ENCODE results near the gene FGGY. TPM values are rescaled to one million over a fixed set of nuclear protein-coding genes. Genes with fewer than 3 reads are reported as not detected.
"Not testable (repeated sequence)": the region's sequence is repeated elsewhere in the genome, so short reads cannot be mapped to it uniquely, and the experiment has no call there.

FGGY gene
- total RNA-seq, 1 experiment from 2014 or later: 17.8 TPM

GRCh38 chr1:59530119-59530518, 233.2 kb downstream of the FGGY start:
- no peak overlapping the region for H3K27ac ChIP-seq
- no peaks in the 10 kb centered on the region for H3K36me3 ChIP-seq (ENCODE audit: low read depth)
- no peaks in the 10 kb centered on the region for H3K9me3 ChIP-seq (ENCODE audit: insufficient read depth, low read depth)
- no TSS peak for BruUV-seq (replicated peaks)
- intact Hi-C loops (cut with micrococcal nuclease; ENCODE audit: unreplicated experiment): no loop called here
- H3K9me2 ChIP-seq (ENCODE audit: insufficient read depth): no peaks in the 10 kb centered on the region; the same call in 1 of the 2 replicates
- H3K79me2 ChIP-seq (ENCODE audit: low read depth): no peaks in the 10 kb centered on the region
- POLR2A ChIA-PET (ENCODE audit: unreplicated experiment): no interaction called here
- DNase-seq: no peak
- CTCF ChIA-PET: no interaction called here
- H2AFZ ChIP-seq: no peak overlapping the region
- no peak overlapping the region for H3K4me3 ChIP-seq
- no peaks in the 10 kb centered on the region for H3F3A ChIP-seq (ENCODE audit: insufficient read depth, low read depth)
- no peaks in the 10 kb centered on the region for H4K20me1 ChIP-seq (ENCODE audit: insufficient read depth)
- H3K4me2 ChIP-seq: no peak overlapping the region
- H3K4me1 ChIP-seq (replicated peaks; ENCODE audit: insufficient read depth): no peaks in the 10 kb centered on the region
- no peaks in the 10 kb centered on the region for H3K27me3 ChIP-seq (ENCODE audit: insufficient read depth, low read depth)
- TF ChIP-seq EZH2 (IDR thresholded peaks at IDR 0.05; ENCODE audit: low read depth): no peak
- TF ChIP-seq CTCF (conservative IDR thresholded peaks at IDR 0.05): no peak

GRCh38 chr1:59532102-59532501, 235.2 kb downstream of the FGGY start:
- no peaks in the 10 kb centered on the region for H3K27me3 ChIP-seq (ENCODE audit: insufficient read depth, low read depth)
- DNase-seq: no peak
- H3K79me2 ChIP-seq (ENCODE audit: low read depth): no peaks in the 10 kb centered on the region
- H3F3A ChIP-seq (ENCODE audit: insufficient read depth, low read depth): no peaks in the 10 kb centered on the region
- no peak for TF ChIP-seq EZH2 (IDR thresholded peaks at IDR 0.05; ENCODE audit: low read depth)
- TF ChIP-seq CTCF (conservative IDR thresholded peaks at IDR 0.05): no peak
- no peak overlapping the region for H3K4me3 ChIP-seq
- H3K4me2 ChIP-seq: no peak overlapping the region
- H3K36me3 ChIP-seq (ENCODE audit: low read depth): no peaks in the 10 kb centered on the region
- ChIA-PET POLR2A (ENCODE audit: unreplicated experiment) (no interaction called here), CTCF (no interaction called here)
- H3K27ac ChIP-seq: no peak overlapping the region
- H4K20me1 ChIP-seq (ENCODE audit: insufficient read depth): no peaks in the 10 kb centered on the region
- BruUV-seq (replicated peaks): no TSS peak
- intact Hi-C loops (cut with micrococcal nuclease; ENCODE audit: unreplicated experiment): no loop called here
- no peaks in the 10 kb centered on the region for H3K4me1 ChIP-seq (replicated peaks; ENCODE audit: insufficient read depth)
- H3K9me2 ChIP-seq (ENCODE audit: insufficient read depth): no peaks in the 10 kb centered on the region; the same call in 1 of the 2 replicates
- no peaks in the 10 kb centered on the region for H3K9me3 ChIP-seq (ENCODE audit: insufficient read depth, low read depth)
- no peak overlapping the region for H2AFZ ChIP-seq

- DNase-seq: not testable (repeated sequence)
Observed at GRCh38 chr1:59538476-59538875, 241.6 kb downstream of the FGGY start.

GRCh38 chr1:59539961-59540681, 243.2 kb downstream of the FGGY start:
- H3K9me2 ChIP-seq (ENCODE audit: insufficient read depth): no peaks in the 10 kb centered on the region
- no peaks in the 10 kb centered on the region for H3K27me3 ChIP-seq (ENCODE audit: insufficient read depth, low read depth)
- no peaks in the 10 kb centered on the region for H3K9me3 ChIP-seq (ENCODE audit: insufficient read depth, low read depth)
- no peak for TF ChIP-seq CTCF (conservative IDR thresholded peaks at IDR 0.05)
- TF ChIP-seq EZH2 (IDR thresholded peaks at IDR 0.05; ENCODE audit: low read depth): no peak
- H2AFZ ChIP-seq: no peak overlapping the region
- CTCF ChIA-PET: no interaction called here
- DNase-seq: no peak
- H3K4me1 ChIP-seq (replicated peaks; ENCODE audit: insufficient read depth): no peaks in the 10 kb centered on the region
- H3K4me2 ChIP-seq: no peak overlapping the region
- no peaks in the 10 kb centered on the region for H3K79me2 ChIP-seq (ENCODE audit: low read depth)
- intact Hi-C loops (cut with micrococcal nuclease; ENCODE audit: unreplicated experiment): no loop called here
- H3K4me3 ChIP-seq: no peak overlapping the region
- no peaks in the 10 kb centered on the region for H3K36me3 ChIP-seq (ENCODE audit: low read depth)
- BruUV-seq (replicated peaks): no TSS peak
- POLR2A ChIA-PET (ENCODE audit: unreplicated experiment): no interaction called here
- H4K20me1 ChIP-seq (ENCODE audit: insufficient read depth): no peaks in the 10 kb centered on the region
- no peaks in the 10 kb centered on the region for H3F3A ChIP-seq (ENCODE audit: insufficient read depth, low read depth)
- no peak overlapping the region for H3K27ac ChIP-seq

More at GRCh38 chr1:59538476-59538875, 241.6 kb downstream of the FGGY start:
- H4K20me1 ChIP-seq (ENCODE audit: insufficient read depth); H3K79me2 ChIP-seq (ENCODE audit: low read depth); intact Hi-C loops (cut with micrococcal nuclease; ENCODE audit: unreplicated experiment); H3K9me2 ChIP-seq (ENCODE audit: insufficient read depth); H3K9me3 ChIP-seq (ENCODE audit: insufficient read depth, low read depth); CTCF ChIA-PET; H3K4me2 ChIP-seq; H2AFZ ChIP-seq; H3K4me3 ChIP-seq; H3F3A ChIP-seq (ENCODE audit: insufficient read depth, low read depth); H3K27me3 ChIP-seq (ENCODE audit: insufficient read depth, low read depth); H3K36me3 ChIP-seq (ENCODE audit: low read depth); BruUV-seq (replicated peaks); H3K4me1 ChIP-seq (replicated peaks; ENCODE audit: insufficient read depth); POLR2A ChIA-PET (ENCODE audit: unreplicated experiment); H3K27ac ChIP-seq: not testable (repeated sequence)
